Nucleus accumbens (tissue), 56 donors: ENCODE measurements around the gene GATD1.
"Not testable (repeated sequence)": the region's sequence is repeated elsewhere in the genome, so short reads cannot be mapped to it uniquely, and the experiment has no call there.

ENCODE experiments used
- DNase-seq, 56 donors: peaks; one replicate each; lab custom pipeline; 2025; lab: John Stamatoyannopoulos, UW

Gene GATD1

GRCh38 chr11:737366-737765 lies 39.9 kb downstream of the GATD1 start:
- DNase-seq, result peak in 15 of 56 donors; percentile 12 to 47 (median 30)

- not testable (repeated sequence) for DNase-seq
Observed at GRCh38 chr11:734541-734940, 42.7 kb downstream of the GATD1 start.

- DNase-seq, result no peak
Observed at GRCh38 chr11:733072-733471, 44.2 kb downstream of the GATD1 start.

- peak in 54 of 56 donors; percentile 14 to 95 (median 80) for DNase-seq
Observed at GRCh38 chr11:729492-730074, 47.7 kb downstream of the GATD1 start.

DNA sequence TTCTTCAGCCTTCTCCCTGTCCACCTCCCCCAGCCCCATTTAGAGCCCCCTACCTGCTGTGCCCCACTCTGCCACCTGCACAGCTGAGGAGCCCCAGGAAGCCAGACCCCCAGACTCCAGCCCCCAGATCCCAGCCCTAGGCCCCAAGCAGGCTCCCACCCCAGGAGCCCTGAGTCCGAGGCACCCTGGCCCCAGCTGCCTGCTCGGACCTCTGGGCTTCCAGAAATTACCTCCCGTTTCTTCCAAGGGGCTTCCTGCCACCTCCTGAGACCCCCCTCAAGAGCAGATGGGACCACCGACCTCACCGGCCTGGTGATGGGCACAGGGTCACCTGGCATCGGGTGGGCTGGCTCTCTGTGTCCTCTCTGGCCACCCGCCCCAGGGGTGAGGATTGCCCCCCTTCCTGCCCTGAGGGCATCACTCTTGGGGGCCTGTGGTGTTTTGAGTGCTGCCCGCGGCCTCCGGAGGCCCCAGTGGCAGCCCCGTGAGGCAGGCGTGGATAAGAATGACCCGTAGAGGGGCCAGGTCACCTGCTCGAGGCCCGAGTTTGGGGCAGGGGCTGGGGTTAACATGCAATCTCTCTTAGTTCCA lies 48.3 kb downstream of the GATD1 start:
- DNase-seq, result no peak

GRCh38 chr11:727859-728748 lies 49.2 kb downstream of the GATD1 start:
- peak in 47 of 56 donors; percentile 21 to 88 (median 60) for DNase-seq

- DNase-seq, result no peak
Observed at GRCh38 chr11:727281-727701, 50.0 kb downstream of the GATD1 start.

- no peak for DNase-seq
Observed at GRCh38 chr11:726278-727220, 50.7 kb downstream of the GATD1 start.

DNA sequence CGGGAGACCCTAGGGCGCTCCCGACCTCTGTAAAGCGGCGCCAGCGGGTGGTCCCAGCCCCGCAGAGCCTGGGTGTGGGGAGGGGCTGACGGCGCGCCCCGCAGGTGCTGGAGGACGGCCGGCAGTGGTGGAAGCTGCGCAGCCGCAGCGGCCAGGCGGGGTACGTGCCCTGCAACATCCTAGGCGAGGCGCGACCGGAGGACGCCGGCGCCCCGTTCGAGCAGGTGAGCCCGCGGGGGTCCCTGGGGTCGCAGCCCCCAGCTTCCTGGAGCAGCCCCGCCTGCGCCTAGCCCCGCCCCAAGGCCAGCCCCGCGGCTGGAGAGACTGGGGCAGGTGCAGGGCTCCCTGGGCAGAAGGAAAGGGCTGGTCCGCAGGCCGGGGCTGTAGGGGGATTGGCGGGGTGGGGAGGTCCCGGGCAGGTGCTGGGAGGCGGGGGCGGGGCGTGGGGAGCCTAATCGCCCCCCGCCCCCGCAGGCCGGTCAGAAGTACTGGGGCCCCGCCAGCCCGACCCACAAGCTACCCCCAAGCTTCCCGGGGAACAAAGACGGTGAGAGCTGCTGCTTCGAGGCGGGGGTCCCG lies 51.6 kb downstream of the GATD1 start:
- no peak for DNase-seq

GRCh38 chr11:724778-725386 lies 52.4 kb downstream of the GATD1 start:
- DNase-seq, result no peak

GRCh38 chr11:724049-724777 lies 53.1 kb downstream of the GATD1 start:
- DNase-seq, result no peak

GRCh38 chr11:723120-723883 lies 54.0 kb downstream of the GATD1 start:
- peak in 6 of 56 donors; percentile 20 to 57 (median 27) for DNase-seq

GRCh38 chr11:722346-722811 lies 54.9 kb downstream of the GATD1 start:
- DNase-seq, result no peak

DNA sequence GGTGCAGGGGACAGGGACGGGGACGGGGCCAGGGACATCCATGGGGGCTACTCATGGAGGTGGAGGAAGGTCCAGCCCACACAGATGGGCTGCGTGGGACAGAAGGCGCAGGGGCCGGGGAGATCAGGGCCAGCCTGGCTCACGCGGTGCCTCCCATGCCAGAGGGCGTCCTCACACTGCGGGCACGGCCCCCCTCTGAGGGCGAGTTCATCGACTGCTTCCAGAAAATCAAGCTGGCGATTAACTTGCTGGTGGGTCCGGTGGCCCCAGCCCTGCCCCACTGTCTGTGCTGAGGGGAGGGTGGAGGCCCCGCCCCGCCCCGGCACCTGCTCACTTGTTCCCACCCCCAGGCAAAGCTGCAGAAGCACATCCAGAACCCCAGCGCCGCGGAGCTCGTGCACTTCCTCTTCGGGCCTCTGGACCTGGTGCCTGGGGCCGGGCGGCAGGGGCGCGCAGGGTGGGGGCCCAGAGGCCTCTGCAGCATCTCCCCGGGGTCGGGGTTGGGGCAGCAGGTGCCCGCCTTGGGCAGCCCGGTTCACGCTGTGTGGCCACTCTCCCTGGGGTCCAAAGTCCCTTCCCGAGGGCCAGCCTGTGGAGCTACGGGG lies 55.4 kb downstream of the GATD1 start:
- no peak for DNase-seq

DNA sequence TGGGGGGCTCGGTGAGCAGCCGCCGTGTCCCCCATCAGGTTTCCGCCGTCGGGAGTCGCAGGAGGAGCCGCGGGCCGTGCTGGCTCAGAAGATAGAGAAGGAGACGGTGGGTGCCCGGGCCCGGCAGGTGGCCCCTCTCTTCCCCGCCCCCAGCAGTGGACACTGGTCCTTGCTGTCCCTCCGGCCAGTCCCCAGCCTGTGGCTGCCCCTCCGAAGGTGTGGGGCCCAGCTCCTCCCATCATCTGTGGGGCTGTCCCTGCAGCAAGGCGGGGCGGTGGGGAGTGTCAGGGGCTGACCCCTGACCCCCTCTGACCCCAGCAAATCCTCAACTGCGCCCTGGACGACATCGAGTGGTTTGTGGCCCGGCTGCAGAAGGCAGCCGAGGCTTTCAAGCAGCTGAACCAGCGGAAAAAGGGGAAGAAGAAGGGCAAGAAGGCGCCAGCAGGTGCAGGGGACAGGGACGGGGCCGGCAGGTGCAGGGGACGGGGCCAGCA lies 56.0 kb downstream of the GATD1 start:
- no peak for DNase-seq

GRCh38 chr11:720642-721246 lies 56.5 kb downstream of the GATD1 start:
- DNase-seq, result peak in 10 of 56 donors; percentile 13 to 54 (median 32)
